Testis (tissue), 3 donors: ENCODE measurements around the gene TRIP10. TPM values are rescaled to one million over a fixed set of nuclear protein-coding genes. Genes with fewer than 3 reads are reported as not detected.
A peak's percentile ranks its signal among the peaks of the same experiment; 100 is the strongest.
"Not testable (repeated sequence)": the region's sequence is repeated elsewhere in the genome, so short reads cannot be mapped to it uniquely, and the experiment has no call there.

Experiments used
- DNase-seq: peaks from one replicate; pipeline ENCODE4 v3.0.0-alpha.2; 2019
- H3K27ac ChIP-seq, 2 donors: fragments of 200-600 bp; sonication (generic); one replicate each; pipeline ENCODE4 v1.5.1; 2019
- H3K27me3 ChIP-seq: fragments of 200-600 bp; sonication (generic); one replicate; pipeline ENCODE4 v1.5.1; 2019
- H3K36me3 ChIP-seq: fragments of 200-600 bp; sonication (generic); one replicate; pipeline ENCODE4 v1.5.1; 2017; ENCODE audit warnings: low read depth; ENCODE audit errors: missing control alignments
- H3K4me1 ChIP-seq: fragments of 200-600 bp; sonication (generic); one replicate; pipeline ENCODE4 v1.5.1; 2019
- H3K4me3 ChIP-seq, 2 donors: fragments of 200-600 bp; sonication (generic); one replicate each; pipeline ENCODE4 v1.5.1; 2017 to 2019
- H3K9me3 ChIP-seq: fragments of 200-600 bp; sonication (generic); one replicate; pipeline ENCODE4 v1.5.1; 2017
- POLR2A ChIP-seq: fragments of 450-650 bp; IDR thresholded peaks from one replicate; pipeline ENCODE4 v1.6.1; 2017; ENCODE audit warnings: antibody characterized with exemption, mild to moderate bottlenecking, moderate library complexity
- WGBS, 2 donors: methylation state at CpG; one replicate each; pipeline ENCODE4 v1.1.5; 2018; 5-methylcytosine and 5-hydroxymethylcytosine counted together
- intact Hi-C: fragments of 100-400 bp; cut with DNase I; formaldehyde crosslinking; loops from one replicate; pipeline ENCODE4 v1.15.1; 2023; ENCODE audit warnings: low total_unique reads
- polyA plus RNA-seq: library from polyadenylated mRNA; stranded (reverse); fragments of 350-450 nt; fragmentation: Illumina TruSeq; extraction: RNeasy Lipid Tissue Mini Kit (QIAGEN cat#74804); gene quantifications from one replicate; pipeline ENCODE4 v1.2.3, GENCODE V29; 2014; ENCODE audit warnings: low read depth, low replicate concordance; ENCODE audit not compliant: insufficient read depth
- total RNA-seq, 2 donors: library from RNA; depleted of rRNA; stranded (reverse); fragments of >200 nt; gene quantifications; one replicate each; pipeline ENCODE4 v1.2.3, GENCODE V29; 2016
- TF ChIP-seq, protein P1 (sequence below), 3 experiments: fragments of 450-650 bp in 2 of 3; fragments of 200-600 bp in 1 of 3; sonication (generic) in 1 of 3; IDR thresholded peaks; one replicate each; pipeline ENCODE4 v1.5.1; 2016 to 2019; ENCODE audit warnings: antibody characterized with exemption in 3 of 3, mild to moderate bottlenecking in 2 of 3, moderate library complexity in 1 of 3

Gene TRIP10
- total and polyA plus RNA-seq, 3 donors from 2014 or later = 60.4 to 65.8 (median 62.7) TPM

DNA sequence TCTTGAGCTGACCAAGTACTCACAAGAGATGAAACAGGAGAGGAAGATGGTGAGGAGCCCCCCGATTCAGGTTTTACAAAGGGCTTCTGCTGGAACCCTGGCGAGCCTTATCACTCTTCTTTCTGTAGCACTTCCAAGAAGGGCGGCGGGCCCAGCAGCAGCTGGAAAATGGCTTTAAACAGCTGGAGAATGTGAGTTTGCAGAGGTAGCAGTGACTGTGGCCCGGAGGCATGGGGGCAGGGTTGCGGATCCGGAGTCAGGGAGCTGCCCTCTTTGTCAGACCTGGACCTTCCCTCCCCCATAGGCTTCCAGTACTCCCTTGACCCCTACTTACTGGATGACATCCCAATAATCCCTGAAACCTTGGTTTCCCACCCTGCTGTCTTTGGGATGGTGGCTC is 3.6 kb downstream of the TRIP10 start:
- Histone ChIP-seq H3K27me3 (no peaks in the 10 kb centered on the region), H3K4me3 (no peak overlapping the region), H3K9me3 (no peaks in the 10 kb centered on the region), H3K27ac (peak overlapping the region in 1 of 2 donors; percentile 87), H3K36me3 (no peaks in the 10 kb centered on the region), H3K4me1 (peaks cover 32% of the 10 kb centered on the region)
- no peak for DNase-seq
- WGBS, 2 donors = 63 to 66% methylated on average over 7 of the region's 7 CpGs
- TF ChIP-seq, protein P1, sequence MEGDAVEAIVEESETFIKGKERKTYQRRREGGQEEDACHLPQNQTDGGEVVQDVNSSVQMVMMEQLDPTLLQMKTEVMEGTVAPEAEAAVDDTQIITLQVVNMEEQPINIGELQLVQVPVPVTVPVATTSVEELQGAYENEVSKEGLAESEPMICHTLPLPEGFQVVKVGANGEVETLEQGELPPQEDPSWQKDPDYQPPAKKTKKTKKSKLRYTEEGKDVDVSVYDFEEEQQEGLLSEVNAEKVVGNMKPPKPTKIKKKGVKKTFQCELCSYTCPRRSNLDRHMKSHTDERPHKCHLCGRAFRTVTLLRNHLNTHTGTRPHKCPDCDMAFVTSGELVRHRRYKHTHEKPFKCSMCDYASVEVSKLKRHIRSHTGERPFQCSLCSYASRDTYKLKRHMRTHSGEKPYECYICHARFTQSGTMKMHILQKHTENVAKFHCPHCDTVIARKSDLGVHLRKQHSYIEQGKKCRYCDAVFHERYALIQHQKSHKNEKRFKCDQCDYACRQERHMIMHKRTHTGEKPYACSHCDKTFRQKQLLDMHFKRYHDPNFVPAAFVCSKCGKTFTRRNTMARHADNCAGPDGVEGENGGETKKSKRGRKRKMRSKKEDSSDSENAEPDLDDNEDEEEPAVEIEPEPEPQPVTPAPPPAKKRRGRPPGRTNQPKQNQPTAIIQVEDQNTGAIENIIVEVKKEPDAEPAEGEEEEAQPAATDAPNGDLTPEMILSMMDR (IDR thresholded peaks at IDR 0.05) = no peak
- no peak for TF ChIP-seq POLR2A
- intact Hi-C loops = no loop called here

DNA sequence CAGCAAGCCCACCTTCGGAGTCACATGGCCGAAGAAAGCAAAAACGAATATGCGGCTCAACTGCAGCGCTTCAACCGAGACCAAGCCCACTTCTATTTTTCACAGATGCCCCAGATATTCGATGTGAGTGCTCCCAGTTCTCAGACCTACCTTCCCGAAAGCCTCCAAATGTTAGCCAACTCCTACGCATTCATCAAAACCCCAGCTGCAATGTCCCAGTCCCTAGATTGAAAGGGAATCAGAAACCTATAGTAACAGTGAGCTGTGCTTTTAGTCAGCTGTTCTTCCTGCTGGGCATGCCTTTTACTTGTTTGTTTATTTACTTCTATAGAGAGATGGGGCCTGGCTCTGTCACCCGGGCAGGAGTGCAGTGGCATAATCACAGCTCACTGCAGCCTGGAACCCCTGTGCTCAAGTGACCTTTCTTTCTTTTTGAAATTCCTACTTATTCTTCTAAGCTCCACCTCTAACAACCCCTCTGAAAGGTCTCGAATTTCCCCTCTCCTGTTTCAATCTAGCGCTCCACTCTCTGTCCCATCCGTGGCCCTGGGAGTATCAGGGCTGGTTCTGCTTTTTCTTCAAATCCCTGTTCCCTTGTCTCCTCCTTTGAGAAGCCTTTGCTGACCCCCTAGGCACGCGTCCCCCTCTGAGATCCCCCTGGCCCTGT is 4.4 kb downstream of the TRIP10 start:
- Histone ChIP-seq H3K36me3 (no peaks in the 10 kb centered on the region), H3K27ac (peak overlapping the region; percentile 77 to 87), H3K4me3 (no peak overlapping the region), H3K9me3 (no peaks in the 10 kb centered on the region), H3K4me1 (peaks cover 24% of the 10 kb centered on the region), H3K27me3 (no peaks in the 10 kb centered on the region)
- no peak for TF ChIP-seq POLR2A
- TF ChIP-seq, protein P1 (IDR thresholded peaks at IDR 0.05) = no peak
- no peak for DNase-seq
- intact Hi-C loops = no loop called here
- 80 to 83% methylated on average over 15 of the region's 15 CpGs for WGBS, 2 donors

DNA sequence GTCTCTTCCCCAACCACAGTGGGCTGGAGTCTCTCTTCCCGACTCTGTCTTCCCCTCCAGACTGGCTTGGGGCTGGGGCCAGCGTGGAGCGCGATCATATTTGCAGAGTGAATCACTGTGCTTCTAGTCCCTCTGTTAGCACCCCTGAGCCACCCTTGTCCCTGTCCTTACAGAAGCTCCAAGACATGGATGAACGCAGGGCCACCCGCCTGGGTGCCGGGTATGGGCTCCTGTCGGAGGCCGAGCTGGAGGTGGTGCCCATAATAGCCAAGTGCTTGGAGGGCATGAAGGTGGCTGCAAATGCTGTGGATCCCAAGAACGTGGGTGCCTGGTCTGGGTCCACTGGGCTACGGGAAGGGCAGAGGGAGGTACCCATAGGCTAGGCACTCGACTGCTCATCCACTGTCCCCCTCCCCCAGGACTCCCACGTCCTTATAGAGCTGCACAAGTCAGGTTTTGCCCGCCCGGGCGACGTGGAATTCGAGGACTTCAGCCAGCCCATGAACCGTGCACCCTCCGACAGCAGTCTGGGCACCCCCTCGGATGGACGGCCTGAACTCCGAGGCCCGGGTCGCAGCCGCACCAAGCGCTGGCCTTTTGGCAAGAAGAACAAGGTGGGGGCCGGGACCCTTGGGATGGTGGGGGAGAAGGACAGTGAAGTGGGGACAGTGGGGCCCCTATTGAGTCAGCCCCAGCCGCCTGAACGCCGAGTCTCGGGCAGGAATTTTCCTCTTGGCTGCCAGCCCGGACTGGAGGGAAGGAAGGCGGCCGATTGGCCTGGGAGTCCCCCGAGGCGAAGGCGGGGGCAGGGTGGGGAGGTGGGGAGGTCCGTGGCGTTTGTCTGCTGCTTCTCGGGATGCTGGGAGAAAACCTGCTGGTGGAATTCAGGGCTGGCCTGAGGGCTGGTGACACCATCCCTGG is 5.2 kb downstream of the TRIP10 start:
- peaks cover 21% of the 10 kb centered on the region for H3K4me1 ChIP-seq

DNA sequence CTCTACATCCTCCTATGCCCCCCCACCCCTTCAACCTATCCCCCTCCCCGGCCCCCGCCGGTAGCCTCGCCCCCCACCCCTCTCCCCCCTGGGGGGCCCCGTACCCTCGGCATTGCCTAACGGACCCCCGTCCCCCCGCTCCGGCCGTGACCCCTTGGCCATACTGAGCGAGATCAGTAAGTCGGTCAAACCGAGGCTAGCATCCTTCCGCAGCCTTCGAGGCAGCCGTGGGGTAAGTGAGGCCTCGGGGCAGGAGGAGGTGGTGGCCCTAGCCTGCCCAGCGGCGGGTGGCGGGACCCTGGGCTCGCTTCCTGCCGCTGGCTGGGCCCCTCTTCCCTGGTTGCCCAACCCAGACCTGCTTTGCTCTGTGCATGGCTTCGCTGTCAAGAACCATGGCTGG is 6.5 kb downstream of the TRIP10 start:
- TF ChIP-seq, protein P1 (IDR thresholded peaks at IDR 0.05) = no peak
- no peak for TF ChIP-seq POLR2A
- intact Hi-C loops = no loop called here
- Histone ChIP-seq H3K9me3 (no peaks in the 10 kb centered on the region), H3K4me1 (peaks cover 21% of the 10 kb centered on the region), H3K27me3 (no peaks in the 10 kb centered on the region), H3K27ac (no peak overlapping the region), H3K4me3 (no peak overlapping the region), H3K36me3 (no peaks in the 10 kb centered on the region)
- DNase-seq = no peak
- WGBS, 2 donors = 84 to 96% methylated on average over 7 to 18 of the region's 24 CpGs

More for the DNA sequence above, 5.2 kb downstream of the TRIP10 start:
- Histone ChIP-seq H3K9me3 (no peaks in the 10 kb centered on the region), H3K36me3 (no peaks in the 10 kb centered on the region), H3K27ac (peak overlapping the region; percentile 77 to 87), H3K27me3 (no peaks in the 10 kb centered on the region), H3K4me3 (no peak overlapping the region)
- WGBS, 2 donors = 31 to 43% methylated on average over 35 to 40 of the region's 41 CpGs
- peak; percentile 91 for DNase-seq
- TF ChIP-seq, protein P1 (IDR thresholded peaks at IDR 0.05) = no peak
- no peak for TF ChIP-seq POLR2A
- intact Hi-C loops = no loop called here

DNA sequence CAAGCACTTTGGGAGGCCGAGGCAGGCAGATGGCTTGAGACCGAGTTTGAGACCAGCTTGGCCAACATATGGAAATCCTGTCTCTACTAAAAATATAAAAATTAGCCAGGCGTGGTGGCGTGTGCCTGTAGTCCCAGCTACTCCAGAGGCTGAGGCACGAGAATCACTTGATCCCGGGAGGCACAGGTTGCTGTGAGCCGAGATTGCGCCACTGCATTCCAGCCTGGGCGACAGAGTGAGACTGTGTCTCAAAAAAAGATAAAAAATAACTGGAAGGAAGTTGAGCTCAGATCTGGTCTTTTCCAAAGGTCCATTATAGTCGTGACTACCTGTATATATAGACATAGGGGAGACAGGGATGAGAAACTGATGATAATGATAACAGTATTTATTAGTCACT is 9.1 kb downstream of the TRIP10 start:
- H3K4me3 ChIP-seq, H3K27ac ChIP-seq, H3K27me3 ChIP-seq, H3K36me3 ChIP-seq, DNase-seq, intact Hi-C loops, H3K9me3 ChIP-seq: not testable (repeated sequence)
- WGBS, 2 donors = 88 to 93% methylated on average over 10 of the region's 10 CpGs
- peaks cover 29% of the 10 kb centered on the region for H3K4me1 ChIP-seq
